ENCODE measurements around the gene SLC30A2.

The SLC30A2 gene

DNA sequence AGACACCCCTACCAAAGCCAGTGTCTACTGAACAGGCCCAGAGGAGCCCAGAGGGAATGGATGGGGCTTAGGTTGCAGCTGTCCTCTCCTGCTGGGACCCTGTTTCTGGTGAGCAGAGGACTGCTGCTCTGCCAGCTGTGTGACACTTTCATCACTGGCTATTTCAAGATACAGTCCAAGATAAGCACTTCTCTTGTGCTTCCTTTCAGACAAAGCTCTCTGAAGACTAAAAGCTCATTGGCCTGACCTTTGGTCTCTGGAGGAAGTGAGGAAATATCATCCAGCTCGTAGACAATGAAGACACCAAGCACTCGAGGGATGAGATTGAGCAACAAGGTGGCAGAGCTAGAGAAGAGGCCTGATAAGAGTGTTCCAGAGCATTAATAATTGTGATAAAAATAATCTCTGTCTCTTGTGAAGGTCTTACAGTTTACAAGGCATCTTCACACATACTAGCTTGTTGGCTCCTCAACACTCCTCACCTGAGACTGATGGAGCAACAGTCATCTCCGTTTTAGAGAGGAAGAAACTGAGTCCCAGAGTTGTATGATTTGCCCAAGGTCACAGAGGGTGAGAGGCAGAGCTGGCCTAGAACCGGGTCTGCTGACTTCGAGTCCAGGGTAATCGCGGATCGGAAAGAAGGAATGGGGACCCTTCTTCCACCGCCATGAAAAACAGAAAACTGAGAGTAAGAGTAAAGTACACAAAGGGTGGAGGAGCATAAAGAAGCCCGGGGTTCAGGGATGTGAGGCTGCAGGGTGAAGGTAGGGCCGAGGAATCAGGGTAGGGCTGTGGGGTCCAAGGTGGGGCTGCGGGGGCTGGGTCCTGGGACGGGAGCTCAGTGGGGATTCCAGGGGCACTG lies 48.7 kb downstream of the SLC30A2 start:
- peak; percentile 36 for DNase-seq (ENCODE audit: low read depth)

DNA sequence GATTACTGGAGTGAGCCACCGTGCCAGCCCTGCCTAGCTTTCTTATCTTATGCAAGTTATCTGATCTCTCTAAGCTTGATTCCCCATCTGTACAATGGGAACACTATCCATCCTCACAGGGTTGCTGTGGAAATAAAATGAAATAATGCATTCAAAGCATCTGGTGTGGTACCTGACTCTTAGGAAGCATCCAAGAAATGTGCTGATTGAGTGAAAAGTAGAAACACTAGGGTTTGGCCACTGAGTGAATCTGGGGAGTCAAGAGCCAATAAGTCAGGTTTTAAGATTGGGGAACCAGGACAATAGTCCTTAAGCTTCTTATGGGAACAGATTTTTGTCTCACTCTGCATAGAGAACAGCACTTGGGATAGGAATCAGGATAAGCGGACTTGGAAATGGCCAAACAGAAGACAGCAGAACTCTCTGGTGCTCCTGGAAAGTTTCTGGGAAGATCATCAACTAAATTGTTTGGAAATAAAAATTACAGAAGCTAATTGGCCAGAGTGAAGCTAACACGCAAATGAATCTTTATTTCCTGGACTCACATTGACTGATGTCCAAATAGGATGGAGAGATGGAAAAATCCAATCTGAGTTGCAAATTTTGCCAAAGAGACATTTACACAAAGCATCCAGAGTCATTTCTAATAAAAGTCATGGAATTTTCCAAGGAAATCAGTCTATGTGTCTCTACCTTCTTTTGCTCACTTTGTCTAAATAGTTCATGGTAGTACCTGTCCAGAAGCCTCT lies 51.3 kb downstream of the SLC30A2 start:
- DNase-seq (ENCODE audit: low read depth): no peak

DNA sequence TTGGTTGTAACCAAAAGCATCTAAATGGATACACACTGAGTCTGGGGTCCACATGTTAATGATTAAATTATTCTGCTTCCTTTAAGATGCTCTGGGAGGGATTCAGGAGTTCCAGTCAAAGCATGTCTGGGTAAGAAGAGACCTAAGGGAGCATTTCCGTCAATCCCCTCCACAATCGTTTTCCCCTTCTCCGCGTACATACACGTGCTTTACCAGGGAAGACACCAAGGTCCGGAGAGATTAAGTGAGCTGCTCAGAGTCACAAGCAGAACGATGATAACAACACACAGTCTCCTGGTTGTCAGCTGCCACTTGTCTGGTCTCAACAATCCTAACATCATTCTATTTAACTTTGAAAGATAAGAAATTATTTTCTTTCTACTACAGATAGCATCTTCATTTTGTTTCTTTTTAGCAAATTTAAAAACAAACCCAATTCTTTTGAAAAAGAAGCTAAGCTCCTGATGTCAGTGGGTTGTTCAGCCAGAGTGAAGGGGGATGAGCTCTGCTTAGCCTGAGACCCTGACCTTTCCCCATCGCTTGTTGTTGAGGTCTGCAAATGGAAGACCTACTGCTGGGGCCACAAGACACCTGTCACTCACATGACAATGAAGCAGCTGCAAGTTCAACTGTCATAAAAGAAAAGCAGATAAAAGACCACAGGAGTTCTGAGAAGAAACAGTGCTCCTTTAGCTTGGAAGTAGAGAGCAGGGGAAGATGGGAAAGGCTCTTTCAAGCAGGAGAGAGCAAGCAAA lies 52.5 kb downstream of the SLC30A2 start:
- DNase-seq (ENCODE audit: low read depth): no peak

DNA sequence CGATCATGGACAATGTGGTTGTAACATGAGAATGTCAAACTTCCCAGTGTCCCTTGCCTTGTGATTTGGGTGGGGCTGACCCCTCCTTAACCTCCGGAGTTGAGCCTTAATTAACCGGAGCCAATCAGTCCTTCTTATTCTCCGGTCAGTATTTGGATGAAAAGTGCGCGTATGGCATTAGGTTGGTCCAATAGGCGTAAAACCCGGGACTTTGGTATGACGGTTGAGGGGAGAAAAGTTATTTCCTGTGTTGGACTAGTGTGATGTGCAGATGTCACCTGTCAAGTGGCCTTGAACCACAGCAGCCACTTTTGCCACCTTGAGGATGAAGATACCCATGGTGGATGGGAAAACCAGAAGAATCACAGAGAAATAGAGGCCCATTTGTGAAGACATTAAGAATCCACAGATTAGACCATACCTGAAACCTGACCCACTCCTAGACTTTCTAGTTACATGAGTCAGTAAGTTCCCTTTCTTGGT lies 53.2 kb downstream of the SLC30A2 start:
- DNase-seq (ENCODE audit: low read depth): no peak

DNA sequence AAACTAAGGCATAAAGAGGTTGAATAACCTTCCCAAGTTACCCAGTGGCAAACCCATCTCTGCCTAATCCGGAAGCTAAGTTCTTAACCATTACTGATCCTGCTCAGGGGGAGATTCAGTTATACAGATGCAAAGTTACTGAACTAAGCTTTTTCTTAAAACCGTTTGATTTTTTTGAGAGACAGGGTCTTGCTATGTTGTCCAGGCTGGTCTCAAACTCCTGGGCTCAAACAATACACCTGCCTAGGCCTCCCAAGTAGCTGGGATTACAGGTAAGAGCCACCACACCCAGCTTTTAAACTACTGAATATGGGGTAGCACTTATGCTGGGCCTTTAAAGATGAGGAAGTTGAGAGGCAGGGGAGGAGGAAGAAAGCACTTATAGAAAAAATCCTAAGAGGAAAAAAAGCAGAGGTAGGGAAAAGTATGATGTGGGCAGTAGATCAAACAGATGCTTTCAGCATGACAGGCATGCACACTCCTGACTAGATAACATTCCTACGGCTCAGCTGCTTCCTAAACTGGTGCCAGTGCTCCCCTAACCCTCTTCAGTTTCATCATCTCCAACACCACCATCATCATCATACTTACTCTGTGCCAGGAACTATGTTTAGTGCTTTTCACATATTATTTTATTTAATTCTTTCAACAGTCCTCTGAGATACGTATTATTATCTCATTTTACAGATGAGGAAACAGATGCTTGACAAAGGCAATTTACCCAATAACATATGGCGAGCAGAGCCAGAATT lies 53.8 kb downstream of the SLC30A2 start:
- DNase-seq (ENCODE audit: low read depth): no peak

DNA sequence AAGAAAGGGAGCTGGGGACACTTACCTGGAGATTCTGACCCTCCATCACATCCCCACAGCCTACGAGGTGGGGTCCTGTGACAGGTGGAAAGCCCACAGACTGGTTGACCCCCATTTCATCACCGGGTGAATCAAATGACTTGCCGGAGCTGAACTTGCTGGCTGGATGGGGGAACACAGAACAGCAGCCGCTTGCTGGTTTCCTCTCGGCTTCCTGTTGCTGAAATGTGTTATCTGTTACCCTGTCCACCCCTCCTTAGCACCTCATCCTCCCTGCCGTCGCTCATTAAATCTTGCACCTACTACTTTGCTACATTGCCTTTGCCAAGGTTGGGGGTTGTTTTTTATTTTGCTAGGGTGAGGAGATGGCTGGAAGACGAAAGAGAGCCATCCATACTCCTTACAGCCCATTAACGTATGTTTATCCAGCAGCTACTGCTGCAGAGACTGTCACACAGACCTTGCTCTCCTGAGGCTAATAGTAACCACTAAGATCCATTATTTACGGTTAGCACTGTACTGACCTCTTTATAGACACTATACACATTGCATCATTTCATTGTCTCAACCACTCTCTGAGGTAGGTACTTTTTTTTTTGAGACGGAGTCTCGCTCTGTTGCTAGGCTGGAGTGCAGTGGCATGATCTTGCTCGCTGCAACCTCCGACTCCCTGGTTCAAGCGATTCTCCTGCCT lies 55.1 kb downstream of the SLC30A2 start:
- DNase-seq (ENCODE audit: low read depth): no peak

DNA sequence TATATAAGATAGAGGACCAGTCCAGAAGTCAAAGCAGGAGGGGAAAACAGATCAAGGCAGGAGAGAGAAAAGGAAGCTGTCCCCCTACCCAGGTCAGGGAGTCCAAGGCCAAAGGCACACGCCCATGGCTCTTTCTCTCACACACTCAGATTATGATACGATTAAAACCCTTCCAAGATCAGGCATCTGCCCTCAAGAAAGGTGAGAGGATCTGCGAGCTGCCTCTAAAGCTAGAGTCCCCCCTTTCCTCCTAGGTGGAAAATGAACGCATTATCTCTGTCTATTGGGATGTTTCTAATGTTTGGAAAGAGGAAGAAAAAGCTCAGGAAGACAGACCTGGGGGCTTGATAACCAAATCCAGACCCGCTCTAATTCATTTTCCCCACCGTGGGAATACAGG lies 55.7 kb downstream of the SLC30A2 start:
- no peak for DNase-seq (ENCODE audit: low read depth)

DNA sequence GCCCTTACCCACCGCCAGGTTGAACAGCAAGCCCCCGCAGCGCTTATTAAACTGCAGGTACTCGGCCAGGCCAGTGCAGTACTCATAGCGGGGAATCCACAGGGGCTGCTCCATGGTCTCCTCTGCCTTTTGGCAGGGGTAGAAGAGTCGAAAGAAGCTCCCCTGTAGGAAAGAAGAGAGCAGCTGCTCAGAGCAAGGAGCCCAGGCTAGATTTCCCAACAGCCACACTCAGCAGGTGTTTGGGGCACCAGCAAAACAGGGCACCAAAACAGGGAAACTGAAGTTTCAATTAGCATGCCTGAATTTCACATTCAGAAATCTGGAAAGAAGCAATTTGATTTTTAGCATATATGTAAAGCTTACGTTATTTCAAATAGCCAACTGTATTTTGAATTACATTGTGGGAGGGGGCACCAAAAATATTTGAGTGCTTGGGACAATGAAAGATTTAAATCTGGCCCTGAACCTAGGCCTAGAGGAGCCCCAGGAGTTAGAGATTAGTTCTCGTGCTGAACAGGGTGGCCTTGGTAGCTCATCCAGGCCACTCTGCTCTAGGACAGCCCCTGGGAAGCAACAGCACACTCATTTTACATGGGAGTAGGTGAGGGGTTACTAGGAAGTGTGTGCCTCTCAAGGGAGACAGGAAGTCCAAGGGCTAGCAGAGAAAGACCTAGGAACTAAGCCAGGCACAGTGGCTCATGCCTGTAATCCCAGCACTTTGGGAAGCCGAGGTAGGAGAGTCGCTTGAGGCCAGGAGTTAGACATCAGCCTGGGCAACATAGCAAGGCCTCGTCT lies 56.3 kb downstream of the SLC30A2 start:
- no peak for DNase-seq (ENCODE audit: low read depth)

DNA sequence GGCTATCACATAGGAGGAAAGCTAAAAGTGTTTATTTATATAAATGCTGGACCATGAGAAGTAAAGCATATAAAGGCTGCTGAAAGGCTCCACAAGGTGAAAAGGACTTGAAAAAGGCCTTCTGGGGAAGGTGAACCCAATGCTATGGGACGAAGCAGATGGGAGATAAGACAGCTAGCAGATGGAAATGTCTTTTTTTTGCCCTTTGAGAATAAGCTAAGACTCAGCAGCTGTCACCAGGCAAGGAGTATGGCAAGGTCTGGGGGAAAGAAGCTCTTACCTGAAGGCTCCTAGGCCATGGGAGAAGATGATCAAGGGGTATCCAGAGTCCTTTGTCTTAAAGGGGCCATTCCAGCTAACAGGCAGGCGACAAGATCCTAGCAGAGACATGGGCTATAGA lies 58.0 kb downstream of the SLC30A2 start:
- no peak for DNase-seq (ENCODE audit: low read depth)

All from stromal cell of bone marrow (primary cell).